ENCODE measurements around the gene FRYL.
"Not testable (repeated sequence)": the region's sequence is repeated elsewhere in the genome, so short reads cannot be mapped to it uniquely, and the experiment has no call there.

FRYL gene

DNA sequence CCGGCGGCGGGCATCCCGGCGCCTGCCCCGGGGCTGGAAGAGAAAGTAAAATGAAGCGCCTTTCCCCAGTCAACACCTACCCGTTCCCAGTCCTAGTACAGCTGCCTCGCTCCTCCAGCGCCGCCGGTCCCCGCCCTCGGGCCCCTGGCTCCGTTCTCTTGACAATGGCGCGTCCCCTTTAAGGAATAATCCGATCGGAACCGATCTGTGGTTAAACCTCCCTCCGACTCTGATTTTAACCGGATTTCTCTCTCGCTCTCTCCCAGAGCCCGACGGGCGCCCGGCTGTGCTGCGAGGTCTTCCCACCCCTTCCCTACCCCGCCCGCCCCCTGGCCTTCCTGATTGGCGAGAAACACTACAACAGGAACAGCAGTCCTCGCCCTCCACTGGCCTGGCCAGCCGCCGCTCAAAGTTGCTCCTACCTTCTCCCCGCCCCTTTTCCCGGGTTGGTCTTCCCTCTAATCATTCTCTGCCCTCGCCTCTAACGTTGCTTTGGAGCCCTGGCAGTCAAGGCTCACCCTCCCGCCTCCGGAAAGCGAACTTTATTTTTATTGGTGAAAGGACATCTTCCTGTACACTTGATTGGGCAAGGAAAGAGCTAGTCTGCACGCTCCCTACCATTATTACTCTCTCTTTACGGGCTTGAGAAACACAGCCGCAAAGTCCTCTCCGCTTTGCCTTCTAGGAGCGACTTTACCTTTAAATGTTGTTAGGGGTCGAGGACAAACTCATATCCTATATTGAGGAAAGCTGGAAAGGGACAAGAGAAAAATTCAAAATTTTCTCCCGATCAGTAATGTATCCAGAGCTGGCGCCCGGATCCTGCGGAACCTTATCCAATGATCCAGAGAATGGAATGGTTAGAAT, at the start of gene FRYL:
TSS of gene FRYL (minus strand) at position 282 of the 867 bp plus-strand sequence. CDS start 145,869 bp downstream, outside the sequence.
- DNase-seq, result peak; percentile 99 to 100

- no peak for DNase-seq
Measured at GRCh38 chr4:48827622-48828021, 47.5 kb upstream of the FRYL start.

GRCh38 chr4:48821431-48821830, 41.4 kb upstream of the FRYL start:
- not testable (repeated sequence) for DNase-seq

GRCh38 chr4:48816971-48817370, 36.9 kb upstream of the FRYL start:
- DNase-seq, result no peak

DNA sequence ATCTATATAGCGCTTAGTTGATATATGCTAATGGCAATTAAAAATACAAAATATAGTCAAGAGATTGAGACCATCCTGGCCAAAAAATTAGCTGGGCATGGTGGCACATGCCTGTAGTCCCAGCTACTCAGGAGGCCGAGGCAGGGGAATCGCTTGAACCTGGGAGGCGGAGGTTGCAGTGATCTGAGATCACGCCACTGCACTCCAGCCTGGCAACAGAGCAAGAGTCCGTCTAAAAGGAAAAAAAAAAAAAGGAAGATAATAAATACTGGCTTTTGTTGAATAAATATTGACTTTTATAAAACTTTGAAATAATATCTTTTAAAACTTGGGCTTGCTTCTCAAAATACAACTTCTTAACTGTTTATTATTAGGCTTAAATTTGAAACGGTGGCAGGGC, 36.2 kb upstream of the FRYL start:
- not testable (repeated sequence) for DNase-seq

GRCh38 chr4:48815483-48815882, 35.4 kb upstream of the FRYL start:
- DNase-seq, result no peak

GRCh38 chr4:48813964-48814363, 33.9 kb upstream of the FRYL start:
- no peak for DNase-seq

- DNase-seq, result no peak
Measured at GRCh38 chr4:48812866-48813265, 32.8 kb upstream of the FRYL start.

- DNase-seq, result peak; percentile 38 to 72
Measured at GRCh38 chr4:48804584-48805301, 24.7 kb upstream of the FRYL start.

- no peak for DNase-seq
Measured at GRCh38 chr4:48801016-48801715, 21.1 kb upstream of the FRYL start.

DNA sequence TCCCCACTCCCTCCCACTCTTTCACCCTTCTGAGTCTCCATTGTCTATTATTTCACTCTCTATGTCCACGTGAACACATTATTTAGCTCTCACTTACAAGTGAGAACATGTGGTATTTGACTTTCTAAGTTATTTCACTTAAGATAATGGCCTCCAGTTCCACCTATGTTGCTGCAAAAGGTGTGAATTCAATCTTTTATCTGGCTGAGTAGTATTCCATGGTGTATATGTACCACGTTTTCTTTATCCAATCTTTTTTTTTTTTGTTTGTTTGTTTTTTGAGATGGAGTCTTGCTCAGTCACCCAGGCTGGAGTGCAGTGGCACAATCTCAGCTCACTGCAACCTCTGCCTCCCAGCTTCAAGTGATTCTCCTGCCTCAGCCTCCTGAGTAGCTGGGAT, 20.1 kb upstream of the FRYL start:
- DNase-seq, result not testable (repeated sequence)

DNA sequence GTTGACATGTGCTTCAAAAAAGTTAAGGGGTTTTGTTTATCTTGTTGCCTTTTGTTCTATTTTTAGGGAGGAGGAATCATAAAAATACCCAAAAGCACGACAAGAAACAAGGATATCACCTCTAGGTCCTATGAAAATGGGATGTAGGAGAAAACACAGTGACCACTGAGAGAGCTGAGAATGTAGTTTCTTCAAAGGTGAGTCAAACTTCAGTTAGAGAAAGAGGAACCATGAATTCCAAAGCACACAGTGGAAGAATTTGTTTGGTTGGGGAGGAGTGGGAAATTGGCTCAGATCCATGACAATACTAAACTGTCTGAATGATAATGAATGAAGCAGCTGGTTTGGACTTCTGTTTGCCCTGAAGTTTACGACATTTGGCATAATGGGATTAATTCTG, 19.1 kb upstream of the FRYL start:
- DNase-seq, result no peak

GRCh38 chr4:48798117-48798516, 18.0 kb upstream of the FRYL start:
- DNase-seq, result no peak

- no peak for DNase-seq
Measured at GRCh38 chr4:48796927-48797679, 17.0 kb upstream of the FRYL start.

GRCh38 chr4:48796191-48796926, 16.3 kb upstream of the FRYL start:
- DNase-seq, result no peak

GRCh38 chr4:48795108-48795507, 15.0 kb upstream of the FRYL start:
- DNase-seq, result no peak

DNA sequence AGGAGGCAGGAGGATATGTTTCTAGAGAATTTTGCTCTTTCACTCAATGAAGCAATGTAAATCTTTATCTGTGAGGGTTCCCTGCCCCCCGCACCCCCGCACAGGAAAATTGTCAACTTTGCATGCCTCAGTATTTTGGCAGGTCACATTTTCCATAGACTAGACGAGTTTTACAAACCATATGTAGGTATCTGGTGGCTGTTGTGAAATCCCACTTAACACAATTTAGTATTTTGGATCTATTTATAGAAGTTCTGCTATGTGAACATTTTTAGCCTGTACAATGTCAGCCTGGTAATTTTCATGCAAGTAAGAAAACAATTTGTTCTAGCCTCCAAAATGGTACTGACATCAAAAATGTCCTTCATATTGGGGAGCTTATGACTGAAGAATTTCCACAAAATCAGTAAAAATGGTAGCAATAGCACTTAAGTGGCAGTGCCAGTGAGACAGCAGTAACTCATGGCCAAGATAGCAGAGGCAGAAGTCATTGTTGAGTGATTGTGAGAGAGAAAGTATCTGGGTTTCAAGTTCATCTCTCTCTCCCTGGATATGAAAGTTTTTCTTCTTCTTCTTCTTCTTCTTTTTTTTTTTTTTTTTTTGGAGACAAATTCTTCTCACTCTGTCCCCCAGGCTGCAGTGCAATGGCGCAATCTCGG, 12.4 kb upstream of the FRYL start:
- no peak for DNase-seq

- no peak for DNase-seq
Measured at GRCh38 chr4:48791313-48791712, 11.2 kb upstream of the FRYL start.

DNA sequence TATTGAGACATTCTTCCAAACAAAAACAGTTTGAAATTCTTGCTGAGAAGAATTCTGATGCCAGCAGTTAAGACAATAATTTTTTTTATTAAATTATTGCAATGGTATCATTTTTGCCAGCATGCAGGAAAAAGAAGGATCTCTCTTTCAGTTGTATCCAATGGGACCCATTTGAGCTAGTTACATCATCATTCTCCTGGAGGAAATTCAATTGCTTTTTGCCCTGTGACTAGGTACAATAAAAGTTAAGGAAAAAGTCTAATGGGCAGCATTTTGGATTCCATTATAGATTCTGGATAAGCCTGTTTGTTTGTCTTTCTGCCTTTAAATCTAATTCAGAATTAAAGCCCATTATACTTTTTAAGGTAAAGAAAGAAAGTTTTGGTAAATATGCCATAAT, 10.5 kb upstream of the FRYL start:
- no peak for DNase-seq

DNA sequence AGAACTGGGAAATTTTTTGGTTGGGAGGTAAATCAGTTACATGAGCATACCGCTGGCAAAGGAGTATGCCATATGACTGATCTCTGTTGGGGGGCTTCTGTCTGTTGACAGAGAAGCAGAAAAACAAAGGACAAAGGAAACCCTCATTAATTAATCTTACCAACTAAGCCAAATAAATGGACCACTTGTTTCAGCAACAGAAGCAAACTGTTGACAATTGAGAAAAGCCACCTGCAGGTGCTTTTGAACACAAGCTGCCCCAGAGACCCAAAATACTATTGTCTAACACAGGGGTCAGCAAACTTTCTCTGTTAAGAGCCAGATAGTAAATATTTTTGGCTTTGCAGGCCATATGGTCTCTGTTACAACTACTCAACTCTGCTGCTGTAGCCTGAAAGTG, 7.0 kb upstream of the FRYL start:
- DNase-seq, result no peak

DNA sequence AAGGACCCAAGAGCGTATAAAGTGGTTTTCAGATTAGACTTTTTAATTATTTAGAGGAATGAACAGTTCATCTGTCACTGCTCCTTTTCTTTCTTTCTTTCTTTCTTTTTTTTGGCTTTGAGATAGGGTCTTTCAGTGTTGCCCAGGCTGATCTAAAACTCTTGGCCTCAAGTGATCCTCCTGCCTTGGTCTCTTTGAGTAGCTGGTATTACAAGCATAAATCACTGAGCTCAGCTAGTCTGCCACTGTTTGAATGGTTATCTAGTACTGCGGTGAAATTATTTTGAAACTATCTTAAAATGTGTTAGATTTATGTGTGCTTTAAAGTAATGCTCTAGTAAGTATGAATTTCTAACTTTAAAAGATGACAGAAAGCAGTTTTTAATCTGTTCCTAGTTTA, 6.5 kb upstream of the FRYL start:
- no peak for DNase-seq

GRCh38 chr4:48785302-48785701, 5.2 kb upstream of the FRYL start:
- DNase-seq, result no peak
